NCI-H1092 treated with DMSO at 0.1 percent for 48 hours (cell line): ENCODE measurements around the gene WDR4.
A peak's percentile ranks its signal among the peaks of the same experiment; 100 is the strongest.
"Not testable (repeated sequence)": the region's sequence is repeated elsewhere in the genome, so short reads cannot be mapped to it uniquely, and the experiment has no call there.

Source experiments
- DNase-seq: peaks from one replicate; lab custom pipeline; 2025; lab: John Stamatoyannopoulos, UW

WDR4 gene

DNA sequence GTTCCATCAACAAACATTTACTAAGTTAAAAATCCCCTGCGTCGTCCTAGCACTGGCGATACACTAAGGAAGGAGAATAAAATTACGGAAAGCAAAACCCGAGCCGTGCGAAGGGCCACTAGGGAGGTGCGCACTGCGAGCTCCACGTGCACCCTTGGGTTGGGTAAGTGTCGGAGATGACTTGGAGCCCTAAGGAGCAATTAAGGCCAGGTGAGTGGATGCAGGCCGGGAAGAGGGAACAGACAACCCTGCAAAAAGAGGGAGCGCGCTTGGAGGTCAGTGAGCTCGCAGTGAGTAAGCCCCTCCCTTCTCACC lies 704 bp downstream of the WDR4 start:
- no peak for DNase-seq

DNA sequence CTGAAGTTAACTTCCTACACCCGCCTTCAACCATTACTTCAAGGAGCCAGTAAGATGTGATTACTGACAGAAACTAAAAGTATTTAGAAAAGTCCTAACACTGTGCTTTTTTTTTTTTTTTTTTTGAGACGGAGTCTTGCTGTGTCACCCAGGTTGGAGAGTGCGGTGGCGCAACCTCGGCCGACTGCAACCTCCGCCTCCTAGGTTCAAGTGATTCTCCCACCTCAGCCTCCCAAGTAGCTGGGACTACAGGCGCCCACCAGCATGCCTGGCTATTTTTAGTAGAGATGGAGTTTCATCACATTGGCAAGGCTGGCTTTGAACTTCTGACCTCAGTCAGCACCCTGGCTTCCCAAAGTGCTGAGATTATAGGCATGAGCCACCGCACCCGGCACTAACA lies 3.5 kb downstream of the WDR4 start:
- not testable (repeated sequence) for DNase-seq

DNA sequence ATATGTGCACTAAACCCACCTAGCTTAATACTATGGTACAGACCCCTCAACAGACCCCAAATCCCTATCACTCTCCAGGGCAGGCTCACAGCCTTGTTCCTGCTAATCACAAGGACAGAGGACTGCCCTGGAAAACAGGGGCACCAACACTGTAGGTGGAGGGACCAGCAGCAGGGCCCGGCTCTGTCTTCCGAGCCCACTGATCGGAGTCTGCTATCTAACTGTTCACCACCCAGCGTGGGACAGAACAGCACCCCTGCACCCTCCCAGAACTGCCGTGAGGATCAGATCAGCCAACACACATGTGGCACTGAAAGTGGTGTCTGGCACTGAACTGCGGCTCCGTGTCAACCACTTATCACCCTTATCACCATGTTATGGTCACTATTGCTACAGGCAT lies 6.2 kb downstream of the WDR4 start:
- DNase-seq = no peak

DNA sequence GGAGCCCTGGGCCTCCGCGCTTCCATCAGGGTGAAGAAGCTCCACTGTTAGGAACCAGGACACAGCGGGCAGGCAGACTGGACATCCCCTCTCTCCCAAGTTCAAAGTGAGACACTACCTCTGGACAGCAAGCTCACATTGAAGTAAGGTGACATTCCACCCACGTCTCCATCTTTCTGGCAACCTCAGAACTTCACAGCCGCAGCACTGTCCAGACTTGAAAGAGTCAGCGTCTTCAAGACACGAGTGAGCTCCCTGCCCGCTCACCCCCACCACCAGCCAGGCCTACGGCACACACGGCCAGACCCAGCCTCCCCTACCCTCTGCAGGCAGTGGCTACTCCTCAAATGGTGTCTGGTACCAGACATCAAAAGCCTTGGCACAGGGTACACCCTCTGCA lies 11.1 kb downstream of the WDR4 start:
- no peak for DNase-seq

DNA sequence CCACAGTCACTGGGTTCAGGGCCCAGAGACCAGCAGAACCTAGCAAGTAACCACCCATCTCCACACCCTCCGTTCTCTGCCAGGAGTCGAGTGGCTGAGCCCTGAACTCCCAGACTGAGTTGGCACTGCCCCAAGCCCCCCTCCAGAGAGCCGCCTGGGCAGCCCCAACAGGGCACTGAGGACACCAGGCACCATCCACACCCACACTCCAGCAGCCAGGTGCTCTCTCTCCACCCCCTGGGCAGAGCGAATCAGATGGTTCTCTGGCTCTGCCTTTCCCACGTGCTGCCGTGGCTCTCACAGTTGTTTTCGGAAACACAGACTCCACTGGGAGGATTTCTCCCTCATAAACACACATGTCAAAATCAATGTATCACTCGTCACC lies 13.6 kb downstream of the WDR4 start:
- DNase-seq = peak; percentile 73

DNA sequence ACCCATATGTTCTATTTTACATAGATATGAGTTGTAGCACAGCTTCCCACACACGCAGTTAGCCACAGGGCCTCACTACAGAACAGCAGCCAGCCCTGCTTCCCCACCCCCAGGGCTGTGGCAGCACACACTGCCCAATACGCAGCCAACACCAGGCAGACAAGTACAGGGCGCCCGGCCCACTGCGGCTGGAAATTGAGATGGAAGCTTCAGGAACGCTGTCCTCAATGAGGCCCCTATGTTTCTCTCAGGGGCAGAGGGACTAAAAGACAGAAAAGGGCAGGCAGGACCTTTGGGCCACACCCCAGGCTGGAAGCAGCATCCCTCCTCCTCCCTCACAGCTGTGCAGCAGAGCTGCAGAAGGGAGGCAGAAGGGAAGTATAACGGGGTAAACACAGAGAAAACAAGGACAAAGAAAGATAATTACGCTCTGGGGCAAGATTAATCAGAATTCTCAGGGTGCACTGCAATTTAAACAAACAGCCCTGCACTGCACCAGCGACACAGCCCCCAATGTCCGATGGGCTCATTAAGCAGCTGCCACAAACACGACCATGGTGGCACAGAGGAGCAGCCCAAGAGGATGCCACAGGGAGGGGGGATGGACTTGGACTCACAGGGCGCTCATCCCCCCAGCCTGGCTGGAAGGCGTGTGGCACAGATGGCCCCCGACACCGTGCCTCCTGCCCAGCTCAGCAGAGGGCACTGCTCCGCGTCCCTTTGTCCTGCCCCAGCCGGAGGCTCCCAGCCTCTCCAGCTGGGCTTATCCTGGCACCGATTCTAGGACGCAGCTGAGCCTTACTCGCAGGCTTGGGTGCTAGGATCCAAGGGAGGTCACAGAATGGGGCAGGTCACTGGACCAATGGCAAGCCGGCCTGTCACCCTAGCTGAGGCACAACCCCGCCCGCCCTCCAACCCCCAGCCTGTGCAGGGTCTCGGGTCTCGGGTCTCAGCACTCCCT lies 14.2 kb downstream of the WDR4 start:
- DNase-seq = peak; percentile 54

DNA sequence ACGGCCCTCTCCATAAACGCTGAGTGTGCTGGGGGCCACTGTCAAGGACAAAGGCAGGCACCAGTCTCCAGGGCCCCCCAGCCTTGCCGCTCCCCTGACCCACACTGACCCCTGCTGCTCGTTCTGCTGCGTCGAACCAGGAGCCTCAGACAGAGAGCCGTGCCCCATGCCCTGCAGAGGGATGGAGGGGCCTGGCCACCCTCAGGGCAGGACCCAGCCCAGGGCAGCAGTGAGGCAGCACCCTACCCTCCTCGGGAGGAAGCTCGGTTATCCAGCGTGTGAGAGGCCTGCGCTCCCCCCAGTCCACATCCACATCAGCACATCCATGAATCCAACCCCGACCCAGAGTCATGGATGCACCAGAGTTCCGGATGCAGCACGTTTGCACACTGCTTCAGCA lies 15.1 kb downstream of the WDR4 start:
- DNase-seq = no peak

DNA sequence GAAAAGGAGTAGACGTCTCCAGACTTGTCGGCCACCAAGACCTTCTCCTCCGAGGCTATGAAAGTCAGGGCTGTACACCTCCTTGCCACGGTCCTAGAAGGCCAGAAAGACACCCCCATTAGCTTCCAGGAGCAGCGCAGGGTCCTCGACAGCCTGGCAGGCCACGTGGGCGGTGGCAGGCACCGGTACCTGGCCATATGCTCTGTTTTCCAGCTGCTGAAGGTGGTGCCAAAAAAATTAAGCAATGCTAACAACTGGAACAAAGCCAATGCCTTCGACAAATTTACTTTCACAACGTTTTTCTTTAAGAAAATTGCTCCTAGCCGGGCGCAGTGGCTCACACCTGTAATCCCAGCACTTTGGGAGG lies 15.9 kb downstream of the WDR4 start:
- no peak for DNase-seq

DNA sequence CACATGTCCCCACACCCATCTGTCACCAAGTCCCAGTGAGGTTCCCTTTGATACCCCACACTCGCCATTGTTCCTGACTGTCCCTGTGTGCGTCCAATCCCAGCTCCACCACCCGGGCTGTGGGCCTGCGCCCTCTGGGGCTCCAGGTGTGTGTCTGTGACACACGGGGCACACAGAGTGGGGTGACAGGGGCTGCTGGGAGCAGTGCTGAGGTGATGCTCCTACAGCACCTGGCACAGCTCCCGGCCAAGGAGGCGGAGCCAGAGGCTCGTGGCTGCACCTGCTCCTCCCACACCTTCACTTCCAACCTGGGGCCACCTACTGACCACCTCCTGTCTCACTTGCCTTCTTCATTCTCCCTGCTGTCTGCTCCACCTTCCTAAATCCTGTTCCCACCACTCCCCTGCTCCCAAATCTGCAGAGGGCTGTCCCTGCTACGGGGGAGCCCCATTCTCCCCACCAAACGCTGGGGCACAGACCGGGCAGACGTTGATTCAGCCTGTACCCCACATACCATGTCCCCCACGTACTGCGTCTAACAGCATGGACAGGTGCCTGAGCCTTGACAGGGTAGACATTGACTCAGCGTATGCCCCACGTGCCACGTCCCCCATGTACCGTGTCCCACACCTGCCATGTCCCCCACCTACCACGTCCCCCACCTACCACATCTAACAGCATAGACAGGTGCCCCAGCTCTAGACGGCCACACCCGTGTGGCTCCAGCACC lies 16.4 kb downstream of the WDR4 start:
- DNase-seq = no peak

DNA sequence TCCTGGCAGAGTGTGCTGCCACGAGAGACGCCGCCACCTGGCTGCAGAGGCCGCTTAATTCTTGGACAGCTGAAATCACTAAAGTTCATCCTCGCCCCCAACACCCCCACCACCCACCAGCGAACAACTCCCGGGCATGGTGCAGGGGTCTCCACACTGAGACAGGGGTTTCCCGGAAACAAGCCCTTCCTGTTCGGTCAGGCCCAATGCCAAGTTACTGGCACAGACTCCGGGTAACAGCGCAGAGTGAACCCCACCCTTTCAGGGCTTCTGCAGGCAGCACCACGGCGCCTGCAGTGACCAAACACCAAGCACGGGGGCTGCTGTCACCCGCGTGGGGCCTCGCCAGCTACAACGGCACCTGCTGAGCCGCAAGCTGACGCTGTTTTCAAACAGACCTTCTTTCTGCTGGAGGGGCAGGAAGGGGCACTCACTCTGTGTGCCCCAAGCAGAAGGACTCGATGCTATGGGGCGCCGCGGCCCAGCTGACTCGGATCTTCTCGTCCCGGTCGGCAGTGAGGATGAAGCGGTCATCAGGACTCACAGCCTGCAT lies 17.4 kb downstream of the WDR4 start:
- DNase-seq = no peak

DNA sequence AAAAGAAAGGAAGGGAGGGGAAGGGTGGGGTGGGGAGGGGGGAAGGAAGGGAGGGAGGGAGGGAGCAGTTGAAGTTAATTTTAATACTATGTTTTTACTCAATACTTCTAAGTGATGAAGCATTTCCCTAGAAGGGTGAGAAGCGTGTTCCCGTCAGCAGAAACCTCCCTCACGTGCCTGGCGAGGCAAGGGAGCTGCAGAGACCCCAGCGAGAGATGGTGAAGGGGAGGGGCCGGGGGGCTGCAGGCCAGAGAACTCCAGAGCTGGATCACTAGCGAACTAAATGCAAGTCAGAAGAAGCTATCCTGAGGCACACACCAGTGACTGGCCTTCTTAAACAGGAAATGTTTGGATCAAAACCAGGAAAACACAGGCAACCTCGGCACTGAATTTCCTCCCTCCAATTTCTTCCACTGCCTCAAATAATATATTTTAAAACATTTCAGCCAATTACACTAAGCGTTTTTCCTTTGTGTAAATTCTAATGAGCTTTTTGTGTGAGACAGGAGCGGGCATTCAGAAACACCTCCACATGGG lies 18.0 kb downstream of the WDR4 start:
- DNase-seq = no peak

DNA sequence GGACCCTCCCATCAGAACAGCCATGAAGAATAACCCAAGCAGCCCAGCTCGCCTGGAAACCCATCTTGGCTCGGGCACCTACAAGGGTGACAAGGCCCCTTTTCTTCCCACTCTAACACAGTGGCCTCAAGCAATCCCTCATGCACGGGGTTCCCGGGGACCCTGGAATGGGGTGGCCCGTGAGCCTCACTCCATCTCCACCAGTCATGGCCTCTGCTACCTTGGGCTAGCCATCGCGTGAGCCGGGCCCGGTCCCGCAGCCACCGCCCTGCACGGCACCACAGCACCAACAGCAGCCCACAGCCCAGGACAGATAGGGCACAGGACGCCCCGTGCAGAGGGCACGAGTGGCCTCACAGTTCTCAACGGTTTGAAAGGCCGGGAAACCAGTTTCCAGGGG lies 19.0 kb downstream of the WDR4 start:
- no peak for DNase-seq

DNA sequence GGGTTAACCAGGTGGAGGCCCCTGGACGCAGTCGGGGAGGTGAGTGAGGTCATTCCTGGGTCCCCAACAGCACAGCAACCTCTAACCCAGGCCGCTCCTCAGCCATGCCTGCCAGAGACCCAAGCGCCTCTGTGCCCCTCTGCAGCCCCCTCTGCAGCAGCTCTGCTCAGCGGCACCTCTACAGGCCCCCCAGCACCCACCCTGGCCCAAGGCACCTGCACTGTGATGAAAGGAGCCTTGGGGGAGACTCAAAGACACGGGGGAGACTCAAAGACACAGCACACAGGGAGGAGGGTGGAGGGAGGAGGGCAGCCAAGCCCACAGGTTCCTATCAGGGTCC lies 19.5 kb downstream of the WDR4 start:
- DNase-seq = no peak

DNA sequence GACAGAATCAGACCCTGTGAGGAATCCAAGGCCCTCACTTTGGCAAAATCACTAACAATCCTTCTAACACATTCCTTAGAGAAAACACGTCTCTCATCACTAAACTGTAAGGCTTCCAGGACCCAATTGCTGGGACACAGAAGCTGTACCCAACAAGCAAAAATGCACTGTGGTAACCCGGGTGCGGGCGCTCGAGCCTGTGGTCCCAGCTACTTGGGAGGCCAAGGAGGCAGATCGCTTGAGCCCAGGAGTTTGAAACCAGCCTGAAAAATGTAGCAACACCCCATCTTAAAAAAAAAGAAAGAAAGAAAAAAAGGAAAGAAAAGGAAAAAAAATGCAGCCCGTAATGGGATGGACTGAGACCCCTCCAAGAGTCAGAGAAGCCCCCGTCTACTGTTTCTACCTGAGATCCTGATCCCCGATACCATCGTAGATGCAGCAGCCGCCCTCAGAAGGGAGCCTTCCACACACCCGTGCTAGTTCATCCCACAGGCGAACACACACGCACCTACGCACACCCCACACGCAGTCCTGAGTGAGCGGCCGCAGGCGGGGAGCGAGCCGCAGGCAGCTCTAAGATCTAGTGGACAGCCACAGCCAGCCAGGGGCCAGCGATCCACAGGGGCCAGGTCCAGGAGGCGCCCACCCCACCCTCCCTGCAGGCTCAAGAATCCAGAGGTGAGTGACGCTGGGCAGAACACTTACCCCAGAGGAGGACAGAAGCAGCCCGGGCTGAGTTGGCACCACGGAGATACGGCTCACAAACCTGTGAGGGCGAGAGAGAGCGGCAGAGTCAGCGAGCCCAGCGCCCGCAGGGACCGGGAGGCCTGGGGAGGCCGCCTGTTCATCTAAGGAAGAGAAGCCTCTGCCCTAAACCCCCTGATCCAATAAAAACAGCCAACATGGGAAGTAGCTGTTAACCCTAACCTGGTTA lies 20.1 kb downstream of the WDR4 start:
- no peak for DNase-seq

DNA sequence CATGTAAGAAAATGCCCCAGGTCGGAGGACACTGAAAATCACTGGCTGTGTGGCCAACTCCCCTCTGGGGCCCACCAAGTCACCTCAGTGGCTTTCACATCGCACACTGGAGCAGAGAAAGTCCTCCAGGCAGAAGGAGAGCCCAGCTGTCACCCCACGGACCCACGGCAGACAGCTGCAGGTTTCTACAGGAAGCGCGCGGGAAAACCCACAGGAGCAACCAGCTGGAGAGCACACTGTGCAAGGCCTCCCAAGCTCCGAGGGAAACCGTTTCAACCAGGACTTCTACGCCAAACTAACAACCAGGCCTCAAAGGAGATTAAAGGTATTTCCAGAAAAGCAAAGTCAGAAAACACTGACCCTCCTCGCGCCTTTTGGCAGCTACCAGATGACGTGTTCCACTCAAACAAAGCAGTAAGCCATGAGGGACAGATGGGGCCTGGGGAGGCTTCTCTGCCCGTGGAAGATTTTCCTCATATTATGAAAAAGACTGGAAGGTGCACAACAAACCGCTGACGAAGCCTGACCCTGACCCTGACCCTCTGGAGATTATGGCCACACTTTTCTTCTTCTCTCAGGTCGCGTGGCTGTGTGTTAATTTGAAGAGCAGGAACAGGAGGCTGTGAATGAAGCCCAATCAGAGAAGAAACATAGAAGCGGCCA lies 21.0 kb downstream of the WDR4 start:
- no peak for DNase-seq

DNA sequence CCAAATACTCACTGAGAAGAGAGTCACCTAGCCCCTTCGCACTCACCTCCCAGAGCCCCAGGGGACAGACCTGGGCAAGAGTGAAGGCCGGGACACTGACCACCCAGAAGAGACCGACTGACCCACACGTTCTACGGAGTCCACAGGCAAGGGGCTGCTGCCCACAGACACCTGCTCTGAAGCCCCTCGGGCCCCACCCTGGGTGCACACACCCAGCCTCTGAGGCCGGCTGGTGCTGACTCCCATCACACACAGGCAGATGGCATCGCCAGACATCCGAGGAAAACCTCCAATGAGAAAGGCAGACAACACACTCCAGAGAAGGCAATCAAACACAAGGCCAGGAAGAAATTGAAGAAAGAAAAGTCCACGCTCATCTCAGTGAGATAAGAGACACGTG lies 22.1 kb downstream of the WDR4 start:
- DNase-seq = no peak

DNA sequence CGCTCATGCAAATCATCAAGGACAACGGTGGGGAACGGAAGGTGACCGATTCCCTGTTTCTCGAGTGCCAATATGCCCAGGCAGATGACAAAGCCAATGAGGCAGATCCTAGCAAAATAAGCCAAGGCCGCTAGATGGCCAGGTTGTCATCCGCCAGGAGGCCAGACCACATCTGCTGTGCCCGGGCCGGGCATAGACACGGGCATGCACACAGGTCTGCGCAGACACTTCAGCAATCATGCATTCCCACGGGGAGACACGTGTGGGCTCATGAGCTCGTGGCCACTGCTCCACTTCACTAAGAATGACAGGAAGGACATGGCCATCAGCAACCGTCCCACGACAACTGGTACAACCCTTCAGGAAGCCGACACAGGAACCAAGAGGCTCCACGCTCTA lies 23.4 kb downstream of the WDR4 start:
- no peak for DNase-seq

DNA sequence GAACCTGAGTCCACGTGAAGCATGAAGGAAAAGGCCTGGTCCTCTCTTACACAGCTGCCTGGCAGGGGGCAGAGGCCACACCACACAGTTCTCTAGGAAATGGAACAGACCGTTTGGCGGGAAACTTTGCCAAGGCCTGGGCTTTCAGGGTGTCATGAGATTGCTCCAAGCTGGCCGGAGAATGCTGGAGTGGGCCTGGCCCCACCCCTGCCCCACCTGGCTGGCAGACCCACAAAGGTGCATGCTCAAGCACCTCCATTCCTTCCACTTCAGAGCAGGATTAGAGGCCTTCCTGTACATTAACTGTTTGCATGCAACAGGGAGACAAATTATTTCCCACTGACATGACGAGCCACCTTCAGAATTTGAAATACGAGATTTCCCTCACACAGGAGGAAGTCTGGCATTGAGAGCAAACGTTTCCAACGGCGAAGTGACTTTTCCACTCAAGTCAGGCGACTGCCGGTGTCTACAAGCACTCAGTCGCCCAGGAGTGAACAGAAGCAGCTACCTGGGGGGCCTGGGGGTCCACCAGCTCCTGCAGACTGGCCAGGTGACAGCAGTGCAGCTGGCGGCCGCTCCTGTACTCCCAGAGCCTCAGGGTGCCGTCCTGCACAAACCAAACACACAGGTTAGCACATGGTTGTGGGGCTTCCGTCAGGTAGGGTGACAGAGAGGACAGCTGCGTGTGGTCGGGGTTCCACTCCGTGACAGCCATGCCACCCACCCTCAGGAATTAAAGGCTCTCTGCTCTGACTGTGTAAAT lies 24.0 kb downstream of the WDR4 start:
- no peak for DNase-seq

DNA sequence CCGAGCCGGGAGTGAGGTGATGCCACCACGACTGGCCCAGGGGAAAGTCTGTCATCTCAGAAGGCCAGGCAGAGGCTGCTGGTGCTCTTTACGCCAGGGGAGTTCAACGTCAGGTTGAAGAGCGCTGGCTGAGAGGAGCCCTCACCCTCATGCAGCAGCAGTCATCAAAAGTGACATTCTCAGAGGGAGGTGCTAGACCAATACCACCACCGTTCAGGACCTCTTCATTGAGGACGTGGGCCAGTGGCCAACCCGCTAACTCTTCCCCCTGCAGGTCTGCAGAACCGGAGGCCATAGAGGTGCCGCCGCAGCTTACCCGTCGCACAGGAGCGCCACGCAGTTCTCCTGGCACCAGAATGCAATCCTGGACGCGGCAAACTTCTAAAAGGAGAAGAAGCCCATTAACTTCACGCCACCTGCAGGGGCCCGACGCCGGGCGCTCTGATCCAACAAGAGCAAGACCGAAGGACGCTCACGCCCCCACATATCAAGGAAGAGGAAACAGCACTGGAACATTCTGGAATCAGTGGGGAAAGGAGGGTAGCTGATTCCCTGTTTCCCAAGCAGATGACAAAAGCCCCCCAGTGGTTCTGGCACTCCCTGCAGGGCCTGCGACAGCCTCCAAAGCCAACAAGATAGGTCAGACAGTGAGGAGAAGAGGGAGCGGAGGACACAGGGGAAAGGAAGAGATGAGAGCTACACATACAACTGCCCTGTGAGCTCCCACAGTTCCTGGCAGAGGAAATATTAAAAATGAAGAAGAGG lies 24.9 kb downstream of the WDR4 start:
- no peak for DNase-seq

DNA sequence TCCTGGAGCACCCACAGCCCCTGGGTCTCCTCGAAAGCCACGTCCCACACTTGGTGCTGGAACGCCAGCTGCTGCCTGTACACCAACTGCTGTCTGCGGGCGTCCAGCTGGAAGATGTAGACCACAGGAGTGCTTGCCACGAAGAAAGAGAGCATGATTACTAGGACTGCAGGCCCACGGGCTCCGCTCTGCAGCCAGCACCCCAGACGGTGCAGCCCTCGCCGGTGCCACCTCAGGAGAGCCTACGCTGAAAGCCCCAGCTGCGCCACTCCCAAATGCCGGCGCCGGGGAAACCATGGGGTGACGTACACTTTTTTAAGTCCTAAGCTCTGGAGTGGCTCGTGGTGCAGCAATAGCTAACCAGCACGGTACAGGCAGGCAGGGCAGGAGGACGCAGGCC lies 25.7 kb downstream of the WDR4 start:
- no peak for DNase-seq
